ENCODE data around the gene GSTM3.
"Not testable (repeated sequence)": the region's sequence is repeated elsewhere in the genome, so short reads cannot be mapped to it uniquely, and the experiment has no call there.

The GSTM3 gene

GRCh38 chr1:109760581-109761226 is 19.9 kb upstream of the GSTM3 start:
- Mint-ChIP-seq H3K9me3 (no peaks in the 10 kb centered on the region), H3K4me3 (no peak overlapping the region), H3K4me1 (peaks cover 25% of the 10 kb centered on the region), H3K36me3 (ENCODE audit: low read depth) (no peaks in the 10 kb centered on the region), H3K27ac (no peak overlapping the region), H3K27me3 (ENCODE audit: low read depth, poor library complexity) (peaks cover 10% of the 10 kb centered on the region)
- TF ChIP-seq CTCF (IDR thresholded peaks at IDR 0.05), result no peak
- no peak for DNase-seq

- H3K27me3 Mint-ChIP-seq (ENCODE audit: low read depth, poor library complexity), result peaks cover 10% of the 10 kb centered on the region
- no peak for TF ChIP-seq CTCF (IDR thresholded peaks at IDR 0.05)
- H3K4me3 Mint-ChIP-seq, result no peak overlapping the region
- H3K27ac Mint-ChIP-seq, result no peak overlapping the region
- no peaks in the 10 kb centered on the region for H3K36me3 Mint-ChIP-seq (ENCODE audit: low read depth)
- no peak for DNase-seq
- H3K9me3 Mint-ChIP-seq, result no peaks in the 10 kb centered on the region
- peaks cover 25% of the 10 kb centered on the region for H3K4me1 Mint-ChIP-seq
Observed at GRCh38 chr1:109759513-109760334, 18.9 kb upstream of the GSTM3 start.

GRCh38 chr1:109757936-109758786 is 17.3 kb upstream of the GSTM3 start:
- no peak for TF ChIP-seq CTCF (IDR thresholded peaks at IDR 0.05)
- Mint-ChIP-seq H3K27ac (no peak overlapping the region), H3K4me3 (no peak overlapping the region), H3K4me1 (peaks cover 25% of the 10 kb centered on the region), H3K27me3 (ENCODE audit: low read depth, poor library complexity) (peaks cover 10% of the 10 kb centered on the region), H3K36me3 (ENCODE audit: low read depth) (no peaks in the 10 kb centered on the region), H3K9me3 (no peaks in the 10 kb centered on the region)
- DNase-seq, result no peak

GRCh38 chr1:109756848-109757521 is 16.1 kb upstream of the GSTM3 start:
- Mint-ChIP-seq H3K27me3 (ENCODE audit: low read depth, poor library complexity) (peaks cover 10% of the 10 kb centered on the region), H3K27ac (no peak overlapping the region), H3K36me3 (ENCODE audit: low read depth) (no peaks in the 10 kb centered on the region), H3K9me3 (no peaks in the 10 kb centered on the region), H3K4me1 (peaks cover 14% of the 10 kb centered on the region), H3K4me3 (no peak overlapping the region)
- TF ChIP-seq CTCF (IDR thresholded peaks at IDR 0.05), result no peak
- DNase-seq, result no peak

- Mint-ChIP-seq H3K4me1 (peaks cover 14% of the 10 kb centered on the region), H3K27me3 (ENCODE audit: low read depth, poor library complexity) (peaks cover 14% of the 10 kb centered on the region)
- not testable (repeated sequence) for H3K27ac Mint-ChIP-seq; H3K36me3 Mint-ChIP-seq (ENCODE audit: low read depth); DNase-seq; H3K4me3 Mint-ChIP-seq; H3K9me3 Mint-ChIP-seq
Observed at GRCh38 chr1:109756325-109756724, 15.5 kb upstream of the GSTM3 start.

Measured in nephron progenitor cell (in vitro differentiated cells).